ENCODE measurements around the gene POLR1A. TPM values are rescaled to one million over a fixed set of nuclear protein-coding genes. Genes with fewer than 3 reads are reported as not detected.
"Not testable (repeated sequence)": the region's sequence is repeated elsewhere in the genome, so short reads cannot be mapped to it uniquely, and the experiment has no call there.

The POLR1A gene
- total RNA-seq, 1 donor from 2014 or later, result 43.2 TPM

DNA sequence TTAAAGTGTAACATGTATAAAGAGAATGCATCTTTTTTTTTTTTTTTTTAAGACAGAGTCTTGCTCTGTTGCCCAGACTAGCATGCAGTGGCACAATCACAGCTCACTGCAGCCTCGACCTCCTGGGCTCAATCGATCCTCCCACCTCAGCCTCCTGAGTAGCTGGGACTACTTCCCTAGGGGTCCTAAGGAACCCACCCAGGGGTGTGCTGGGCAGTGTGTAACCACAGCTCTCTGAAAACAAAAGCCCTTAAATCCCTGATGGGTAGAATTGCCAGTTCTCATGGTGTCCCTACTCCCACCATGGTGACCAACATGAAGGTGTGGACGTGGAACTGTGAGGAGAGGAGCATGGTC is 111.3 kb downstream of the POLR1A start:
- no peaks in the 10 kb centered on the region for H3K36me3 Mint-ChIP-seq (ENCODE audit: unreplicated experiment)
- peaks cover 46% of the 10 kb centered on the region for H3K4me1 Mint-ChIP-seq (ENCODE audit: unreplicated experiment)
- peak overlapping the region; percentile 12 for H3K27ac Mint-ChIP-seq (ENCODE audit: unreplicated experiment)
- DNase-seq (ENCODE audit: extremely low spot score, unreplicated experiment), result peak; percentile 38
- no peak overlapping the region for H3K4me3 Mint-ChIP-seq (ENCODE audit: unreplicated experiment)
- H3K27me3 Mint-ChIP-seq (ENCODE audit: unreplicated experiment), result no peaks in the 10 kb centered on the region
- TF ChIP-seq, protein P1, sequence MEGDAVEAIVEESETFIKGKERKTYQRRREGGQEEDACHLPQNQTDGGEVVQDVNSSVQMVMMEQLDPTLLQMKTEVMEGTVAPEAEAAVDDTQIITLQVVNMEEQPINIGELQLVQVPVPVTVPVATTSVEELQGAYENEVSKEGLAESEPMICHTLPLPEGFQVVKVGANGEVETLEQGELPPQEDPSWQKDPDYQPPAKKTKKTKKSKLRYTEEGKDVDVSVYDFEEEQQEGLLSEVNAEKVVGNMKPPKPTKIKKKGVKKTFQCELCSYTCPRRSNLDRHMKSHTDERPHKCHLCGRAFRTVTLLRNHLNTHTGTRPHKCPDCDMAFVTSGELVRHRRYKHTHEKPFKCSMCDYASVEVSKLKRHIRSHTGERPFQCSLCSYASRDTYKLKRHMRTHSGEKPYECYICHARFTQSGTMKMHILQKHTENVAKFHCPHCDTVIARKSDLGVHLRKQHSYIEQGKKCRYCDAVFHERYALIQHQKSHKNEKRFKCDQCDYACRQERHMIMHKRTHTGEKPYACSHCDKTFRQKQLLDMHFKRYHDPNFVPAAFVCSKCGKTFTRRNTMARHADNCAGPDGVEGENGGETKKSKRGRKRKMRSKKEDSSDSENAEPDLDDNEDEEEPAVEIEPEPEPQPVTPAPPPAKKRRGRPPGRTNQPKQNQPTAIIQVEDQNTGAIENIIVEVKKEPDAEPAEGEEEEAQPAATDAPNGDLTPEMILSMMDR (IDR thresholded peaks at IDR 0.05), result no peak
- H3K9me3 Mint-ChIP-seq (ENCODE audit: unreplicated experiment), result no peaks in the 10 kb centered on the region

DNA sequence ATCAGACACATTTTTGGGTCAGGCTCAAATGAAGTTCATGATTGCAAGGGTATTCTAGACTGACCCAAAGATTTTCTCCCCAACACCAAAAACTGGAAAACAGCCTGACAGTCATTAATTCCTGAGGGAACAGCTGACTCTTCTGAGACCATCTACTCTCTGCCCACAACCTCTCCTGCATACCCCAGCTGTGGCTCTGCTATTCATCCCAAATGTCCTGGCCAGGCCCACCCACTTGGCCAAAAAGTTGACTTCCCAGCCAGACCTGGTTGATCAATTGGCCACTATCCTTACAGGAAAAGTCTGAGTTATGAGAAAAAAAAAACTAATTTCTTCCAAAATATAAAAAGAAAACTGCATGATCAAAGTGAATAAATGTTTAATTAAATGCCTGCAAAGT is 113.1 kb downstream of the POLR1A start:
- H3K9me3 Mint-ChIP-seq (ENCODE audit: unreplicated experiment), result no peaks in the 10 kb centered on the region
- TF ChIP-seq, protein P1 (IDR thresholded peaks at IDR 0.05), result no peak
- no peaks in the 10 kb centered on the region for H3K27me3 Mint-ChIP-seq (ENCODE audit: unreplicated experiment)
- H3K4me3 Mint-ChIP-seq (ENCODE audit: unreplicated experiment), result no peak overlapping the region
- peaks cover 29% of the 10 kb centered on the region for H3K4me1 Mint-ChIP-seq (ENCODE audit: unreplicated experiment)
- no peaks in the 10 kb centered on the region for H3K36me3 Mint-ChIP-seq (ENCODE audit: unreplicated experiment)
- peak; percentile 19 for DNase-seq (ENCODE audit: extremely low spot score, unreplicated experiment)
- no peak overlapping the region for H3K27ac Mint-ChIP-seq (ENCODE audit: unreplicated experiment)

DNA sequence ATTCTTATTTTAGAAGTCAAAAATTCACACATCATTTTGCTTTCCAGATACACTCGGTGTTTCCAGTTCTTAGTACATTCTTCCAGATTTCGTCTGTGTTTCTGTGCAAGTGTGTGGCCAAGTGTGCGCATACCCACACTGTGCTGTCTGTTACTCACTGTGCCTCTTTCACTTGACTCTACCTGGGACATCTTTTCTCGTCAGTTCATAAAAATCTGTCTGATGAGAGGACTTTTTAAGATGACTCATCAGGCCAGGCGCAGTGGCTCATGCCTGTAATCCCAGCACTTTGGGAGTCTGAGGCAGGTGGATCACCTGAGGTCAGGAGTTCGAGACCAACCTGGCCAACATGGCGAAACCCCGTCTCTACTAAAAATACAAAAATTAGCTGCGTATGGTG is 113.6 kb downstream of the POLR1A start:
- H3K4me3 Mint-ChIP-seq (ENCODE audit: unreplicated experiment); H3K27ac Mint-ChIP-seq (ENCODE audit: unreplicated experiment); H3K9me3 Mint-ChIP-seq (ENCODE audit: unreplicated experiment); H3K27me3 Mint-ChIP-seq (ENCODE audit: unreplicated experiment); H3K36me3 Mint-ChIP-seq (ENCODE audit: unreplicated experiment): not testable (repeated sequence)
- peaks cover 24% of the 10 kb centered on the region for H3K4me1 Mint-ChIP-seq (ENCODE audit: unreplicated experiment)
- peak; percentile 13 for DNase-seq (ENCODE audit: extremely low spot score, unreplicated experiment)

DNA sequence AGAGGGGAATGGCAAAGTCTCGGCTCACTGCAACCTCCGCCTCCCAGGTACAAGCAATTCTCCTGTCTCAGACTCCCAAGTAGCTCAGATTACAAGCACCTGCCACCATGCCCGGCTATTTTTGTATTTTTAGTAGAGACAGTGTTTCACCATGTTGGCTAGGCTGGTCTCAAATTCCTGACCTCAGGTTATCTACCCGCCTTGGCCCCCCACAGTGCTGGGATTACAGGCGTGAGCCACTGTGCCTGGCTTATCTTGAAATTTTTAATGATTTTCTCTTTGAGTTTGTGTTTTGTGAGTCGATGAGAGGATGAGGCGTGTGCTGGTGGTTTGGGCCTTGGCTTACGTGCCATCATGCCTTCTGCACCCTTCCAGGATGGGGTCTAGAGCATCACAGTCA is 115.6 kb downstream of the POLR1A start:
- H3K9me3 Mint-ChIP-seq (ENCODE audit: unreplicated experiment), result no peaks in the 10 kb centered on the region
- H3K4me3 Mint-ChIP-seq (ENCODE audit: unreplicated experiment), result no peak overlapping the region
- TF ChIP-seq, protein P1 (IDR thresholded peaks at IDR 0.05), result no peak
- H3K27ac Mint-ChIP-seq (ENCODE audit: unreplicated experiment), result no peak overlapping the region
- DNase-seq (ENCODE audit: extremely low spot score, unreplicated experiment), result peak; percentile 40
- H3K27me3 Mint-ChIP-seq (ENCODE audit: unreplicated experiment), result no peaks in the 10 kb centered on the region
- H3K4me1 Mint-ChIP-seq (ENCODE audit: unreplicated experiment), result peaks cover 13% of the 10 kb centered on the region
- H3K36me3 Mint-ChIP-seq (ENCODE audit: unreplicated experiment), result no peaks in the 10 kb centered on the region

GRCh38 chr2:85989288-85989865 is 116.3 kb downstream of the POLR1A start:
- no peak overlapping the region for H3K27ac Mint-ChIP-seq (ENCODE audit: unreplicated experiment)
- TF ChIP-seq, protein P1 (IDR thresholded peaks at IDR 0.05), result no peak

GRCh38 chr2:85988914-85989270 is 116.8 kb downstream of the POLR1A start:
- TF ChIP-seq, protein P1 (IDR thresholded peaks at IDR 0.05), result no peak
- DNase-seq (ENCODE audit: extremely low spot score, unreplicated experiment), result peak; percentile 71
- H3K27me3 Mint-ChIP-seq (ENCODE audit: unreplicated experiment), result no peaks in the 10 kb centered on the region
- no peak overlapping the region for H3K27ac Mint-ChIP-seq (ENCODE audit: unreplicated experiment)
- peaks cover 3% of the 10 kb centered on the region for H3K4me1 Mint-ChIP-seq (ENCODE audit: unreplicated experiment)
- no peaks in the 10 kb centered on the region for H3K9me3 Mint-ChIP-seq (ENCODE audit: unreplicated experiment)
- no peaks in the 10 kb centered on the region for H3K36me3 Mint-ChIP-seq (ENCODE audit: unreplicated experiment)
- H3K4me3 Mint-ChIP-seq (ENCODE audit: unreplicated experiment), result no peak overlapping the region

More at GRCh38 chr2:85989288-85989865, 116.3 kb downstream of the POLR1A start:
- Mint-ChIP-seq H3K4me3 (ENCODE audit: unreplicated experiment) (no peak overlapping the region), H3K9me3 (ENCODE audit: unreplicated experiment) (no peaks in the 10 kb centered on the region), H3K4me1 (ENCODE audit: unreplicated experiment) (peaks cover 8% of the 10 kb centered on the region), H3K36me3 (ENCODE audit: unreplicated experiment) (no peaks in the 10 kb centered on the region), H3K27me3 (ENCODE audit: unreplicated experiment) (no peaks in the 10 kb centered on the region)
- DNase-seq (ENCODE audit: extremely low spot score, unreplicated experiment), result peak; percentile 19
